Fibroblast of lung (primary cell): Measurements from ENCODE around the gene RAB31.

Experiments
- CTCF ChIP-seq, 2 donors: IDR thresholded peaks in 1 of 2; conservative IDR thresholded peaks in 1 of 2; 1 replicate in 1 of 2; 2 replicates in 1 of 2; pipeline ENCODE4 v1.5.1; 2011 to 2012; ENCODE audit warnings: low read length in 2 of 2, control low read depth in 1 of 2, inconsistent platforms in 1 of 2, low read depth in 1 of 2, mild to moderate bottlenecking in 1 of 2
- EZH2 ChIP-seq: IDR thresholded peaks from 2 replicates; pipeline ENCODE4 v1.5.1; 2012; ENCODE audit warnings: low read length, control low read depth, mild to moderate bottlenecking; ENCODE audit errors: missing control alignments

- TF ChIP-seq CTCF (conservative IDR thresholded peaks at IDR 0.05 in 1 of 2, IDR thresholded peaks at IDR 0.05 in 1 of 2; ENCODE audit: low read depth in 1 of 2, low read length in 2 of 2) (no peak), EZH2 (no peak)
Measured at GRCh38 chr18:9666548-9666947, 41.6 kb upstream of the RAB31 start.
